Measurements from ENCODE around the gene KLHL5. TPM values are rescaled to one million over a fixed set of nuclear protein-coding genes. Genes with fewer than 3 reads are reported as not detected.

The KLHL5 gene
- total and polyA plus RNA-seq, 9 of the 15 experiments (the other 6 are each of a cell fraction or from before 2014, with no cell fraction given) = 8.0 to 30.8 (median 22.1) TPM

DNA sequence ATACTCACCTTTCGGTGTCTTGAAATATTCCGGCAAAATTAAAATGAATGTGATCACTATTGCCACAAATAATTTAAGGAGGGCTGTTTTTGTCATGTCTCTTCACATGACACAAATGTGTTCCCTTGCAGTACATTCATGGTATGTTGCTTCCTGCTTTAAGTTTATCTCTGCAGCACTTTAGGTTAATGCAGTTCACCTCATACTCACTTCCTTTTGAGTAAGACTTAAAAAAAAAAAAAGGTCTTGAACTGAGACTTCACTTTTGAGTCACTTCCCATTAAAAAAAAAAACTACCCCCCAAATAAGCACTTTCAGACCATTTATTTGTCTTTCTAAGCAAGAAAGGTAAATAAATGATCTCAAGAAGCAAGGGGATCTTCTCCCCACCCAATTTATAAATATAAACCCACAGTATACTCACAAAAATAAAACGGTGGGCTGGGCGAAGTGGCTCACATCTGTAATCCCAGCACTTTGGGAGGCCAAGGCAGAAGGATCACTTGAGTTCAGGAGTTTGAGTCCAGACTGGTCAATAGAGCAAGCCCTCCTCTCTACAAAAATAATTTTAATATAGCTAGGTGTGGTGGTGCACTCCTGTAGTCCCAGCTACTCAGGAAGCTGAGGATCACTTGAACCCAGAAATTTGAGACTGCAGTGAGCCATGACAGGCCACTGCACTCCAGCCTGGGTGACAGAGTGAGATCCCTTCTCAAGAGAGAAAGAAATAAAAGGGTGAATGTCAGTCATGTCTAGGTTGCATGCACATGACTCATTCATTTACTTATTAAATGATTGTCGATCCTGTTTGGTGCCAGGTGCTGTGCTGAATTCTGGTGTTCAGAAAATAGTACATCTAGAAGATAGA lies 29.6 kb upstream of the KLHL5 start, which contains the start of gene TMEM156:
Gene TMEM156 (minus strand): TSS at position 192 of the 868 bp plus-strand sequence. CDS start 96 bp downstream, at position 96.
- Histone ChIP-seq H3K79me2 (ENCODE audit: control insufficient read depth, insufficient read depth, low read length) (peaks cover 15% of the 10 kb centered on the region; the same call in 2 of the 3 replicates), H3K4me1 (replicated peaks in 1 of 2; ENCODE audit: control insufficient read depth in 2 of 2, insufficient read depth in 2 of 2, low read length in 2 of 2) (peaks cover 14 to 21% of the 10 kb centered on the region in 2 experiments), H3K9ac (ENCODE audit: insufficient read depth in 1 of 2, low read depth in 2 of 2, low read length in 2 of 2) (peak within 1 kb of the TSS; percentile 19 to 49; a peak in 3 of 4 replicates), H3K36me3 (ENCODE audit: control insufficient read depth, insufficient read depth, low read length) (no peaks in the 10 kb centered on the region), H4K20me1 (replicated peaks; ENCODE audit: control insufficient read depth, insufficient read depth, low read length) (no peaks in the 10 kb centered on the region), H3K27ac (ENCODE audit: extremely low read depth, low read depth, low read length) (peak within 1 kb of the TSS; percentile 62), H3K9me3 (replicated peaks; ENCODE audit: control insufficient read depth, insufficient read depth, low read depth, low read length) (no peaks in the 10 kb centered on the region), H3K4me2 (ENCODE audit: insufficient read depth, low read length) (peak within 1 kb of the TSS; percentile 42), H3K27me3 (ENCODE audit: control insufficient read depth in 2 of 2, insufficient read depth in 2 of 2, low read length in 2 of 2) (no peaks in the 10 kb centered on the region), H2AFZ (ENCODE audit: low read depth, low read length) (peak within 1 kb of the TSS; percentile 85), H3K4me3 (peak within 1 kb of the TSS; percentile 17), H3K9me1 (ENCODE audit: control insufficient read depth, insufficient read depth, low read length) (no peaks in the 10 kb centered on the region)
- 12% methylated on average over 5 of the region's 5 CpGs for WGBS (ENCODE audit: insufficient coverage, low coverage, missing lambda C conversion rate)
- ATAC-seq = peak; percentile 79
- peak in 2 of 4 experiments; percentile 52 to 69 for DNase-seq (ENCODE audit: extremely low read depth in 1 of 4, low spot score in 3 of 4)
- CTCF ChIA-PET (ENCODE audit: low intra/inter-chr PET ratio) = interaction anchor here (0.6 kb wide), 1 partner anchor 76 kb away, joined by 3 read pairs; no protein-coding TSS in a partner anchor
- no TSS peak for BruUV-seq (replicated peaks)
- POLR2A ChIA-PET = interaction anchor here (0.8 to 1.2 kb wide), 2 partner anchors 11 to 55 kb away, joined by 3 read pairs; no protein-coding TSS in a partner anchor
- peak; percentile 81 for FAIRE-seq
- intact Hi-C loops (cut with micrococcal nuclease) (no loop called here), in situ Hi-C loops (cut with MboI) (no loop called here)
- TF ChIP-seq, protein P1, sequence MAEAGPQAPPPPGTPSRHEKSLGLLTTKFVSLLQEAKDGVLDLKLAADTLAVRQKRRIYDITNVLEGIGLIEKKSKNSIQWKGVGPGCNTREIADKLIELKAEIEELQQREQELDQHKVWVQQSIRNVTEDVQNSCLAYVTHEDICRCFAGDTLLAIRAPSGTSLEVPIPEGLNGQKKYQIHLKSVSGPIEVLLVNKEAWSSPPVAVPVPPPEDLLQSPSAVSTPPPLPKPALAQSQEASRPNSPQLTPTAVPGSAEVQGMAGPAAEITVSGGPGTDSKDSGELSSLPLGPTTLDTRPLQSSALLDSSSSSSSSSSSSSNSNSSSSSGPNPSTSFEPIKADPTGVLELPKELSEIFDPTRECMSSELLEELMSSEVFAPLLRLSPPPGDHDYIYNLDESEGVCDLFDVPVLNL (CRISPR knock-in tag; IDR thresholded peaks at IDR 0.05; ENCODE audit: low read depth) = no peak
- TF ChIP-seq POLR2H (tag; IDR thresholded peaks at IDR 0.05; ENCODE audit: low read depth) = peak; percentile 85
- no peak for TF ChIP-seq SRF (CRISPR knock-in tag; IDR thresholded peaks at IDR 0.05)
- TF ChIP-seq, protein P2, sequence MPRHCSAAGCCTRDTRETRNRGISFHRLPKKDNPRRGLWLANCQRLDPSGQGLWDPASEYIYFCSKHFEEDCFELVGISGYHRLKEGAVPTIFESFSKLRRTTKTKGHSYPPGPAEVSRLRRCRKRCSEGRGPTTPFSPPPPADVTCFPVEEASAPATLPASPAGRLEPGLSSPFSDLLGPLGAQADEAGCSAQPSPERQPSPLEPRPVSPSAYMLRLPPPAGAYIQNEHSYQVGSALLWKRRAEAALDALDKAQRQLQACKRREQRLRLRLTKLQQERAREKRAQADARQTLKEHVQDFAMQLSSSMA (CRISPR knock-in tag; IDR thresholded peaks at IDR 0.05) = no peak
- peak; percentile 12; the same call in 1 of the 2 replicates for TF ChIP-seq DMBX1 (CRISPR knock-in tag; IDR thresholded peaks at IDR 0.05; ENCODE audit: borderline replicate concordance)
- TF ChIP-seq CBFB (CRISPR knock-in tag; IDR thresholded peaks at IDR 0.05) = no peak
- TF ChIP-seq ATF1 (CRISPR knock-in tag; IDR thresholded peaks at IDR 0.05) = no peak
- TF ChIP-seq ATF1 (tag; IDR thresholded peaks at IDR 0.05) = peak; percentile 32; the same call in 1 of the 2 replicates
- TF ChIP-seq NUFIP1 (IDR thresholded peaks at IDR 0.05; ENCODE audit: partially characterized antibody) = no peak
- TF ChIP-seq ELF1 (tag; IDR thresholded peaks at IDR 0.05) = peak; percentile 45; the same call in 1 of the 2 replicates
- TF ChIP-seq, protein P3, sequence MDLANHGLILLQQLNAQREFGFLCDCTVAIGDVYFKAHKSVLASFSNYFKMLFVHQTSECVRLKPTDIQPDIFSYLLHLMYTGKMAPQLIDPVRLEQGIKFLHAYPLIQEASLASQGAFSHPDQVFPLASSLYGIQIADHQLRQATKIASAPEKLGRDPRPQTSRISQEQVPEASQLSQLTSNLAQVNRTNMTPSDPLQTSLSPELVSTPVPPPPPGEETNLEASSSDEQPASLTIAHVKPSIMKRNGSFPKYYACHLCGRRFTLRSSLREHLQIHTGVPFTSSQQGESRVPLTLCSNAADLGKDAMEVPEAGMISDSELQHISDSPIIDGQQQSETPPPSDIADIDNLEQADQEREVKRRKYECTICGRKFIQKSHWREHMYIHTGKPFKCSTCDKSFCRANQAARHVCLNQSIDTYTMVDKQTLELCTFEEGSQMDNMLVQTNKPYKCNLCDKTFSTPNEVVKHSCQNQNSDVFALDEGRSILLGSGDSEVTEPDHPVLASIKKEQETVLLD (IDR thresholded peaks at IDR 0.05) = no peak
- no peak for TF ChIP-seq NR2C2 (CRISPR knock-in tag; IDR thresholded peaks at IDR 0.05)
- peak; percentile 77 for TF ChIP-seq NR2C2 (tag; IDR thresholded peaks at IDR 0.05)
- peak; percentile 2 for TF ChIP-seq MEIS2 (IDR thresholded peaks at IDR 0.05; ENCODE audit: partially characterized antibody)
